Measurements from ENCODE around the gene PCSK5.
"Not testable (repeated sequence)": the region's sequence is repeated elsewhere in the genome, so short reads cannot be mapped to it uniquely, and the experiment has no call there.

Gene PCSK5

GRCh38 chr9:76323490-76323889 is 433.0 kb downstream of the PCSK5 start:
- ChIA-PET CTCF (no interaction called here), POLR2A (no interaction called here)
- no peak for TF ChIP-seq CTCF (IDR thresholded peaks at IDR 0.05; ENCODE audit: insufficient read depth, low read length, missing control alignments)
- no peak for DNase-seq (ENCODE audit: low read depth, low spot score)
- H3K4me3 ChIP-seq (ENCODE audit: low read depth, low read length) = no peak overlapping the region

- DNase-seq (ENCODE audit: low read depth, low spot score); H3K4me3 ChIP-seq (ENCODE audit: low read depth, low read length); POLR2A ChIA-PET: not testable (repeated sequence)
- CTCF ChIA-PET = interaction anchor here (0.6 kb wide), 1 partner anchor 1721 kb away, joined by 3 read pairs; no protein-coding TSS in a partner anchor
Observed at GRCh38 chr9:76324030-76324429, 433.6 kb downstream of the PCSK5 start.

- no peak for TF ChIP-seq CTCF (IDR thresholded peaks at IDR 0.05; ENCODE audit: insufficient read depth, low read length, missing control alignments)
- no peak for DNase-seq (ENCODE audit: low read depth, low spot score)
- CTCF ChIA-PET = no interaction called here
- H3K4me3 ChIP-seq (ENCODE audit: low read depth, low read length) = no peak overlapping the region
- POLR2A ChIA-PET = no interaction called here
Observed at GRCh38 chr9:76330034-76330433, 439.6 kb downstream of the PCSK5 start.

- no peak for TF ChIP-seq CTCF (IDR thresholded peaks at IDR 0.05; ENCODE audit: insufficient read depth, low read length, missing control alignments)
- ChIA-PET CTCF (no interaction called here), POLR2A (no interaction called here)
- DNase-seq (ENCODE audit: low read depth, low spot score) = no peak
- H3K4me3 ChIP-seq (ENCODE audit: low read depth, low read length) = no peak overlapping the region
Observed at GRCh38 chr9:76333388-76333787, 442.9 kb downstream of the PCSK5 start.

- DNase-seq (ENCODE audit: low read depth, low spot score) = no peak
- TF ChIP-seq CTCF (IDR thresholded peaks at IDR 0.05; ENCODE audit: insufficient read depth, low read length, missing control alignments) = no peak
- no peak overlapping the region for H3K4me3 ChIP-seq (ENCODE audit: low read depth, low read length)
- ChIA-PET POLR2A (no interaction called here), CTCF (no interaction called here)
Observed at GRCh38 chr9:76333964-76334363, 443.5 kb downstream of the PCSK5 start.

GRCh38 chr9:76336027-76336426 is 445.6 kb downstream of the PCSK5 start:
- TF ChIP-seq CTCF (IDR thresholded peaks at IDR 0.05; ENCODE audit: insufficient read depth, low read length, missing control alignments) = no peak
- POLR2A ChIA-PET = no interaction called here
- no peak overlapping the region for H3K4me3 ChIP-seq (ENCODE audit: low read depth, low read length)
- DNase-seq (ENCODE audit: low read depth, low spot score) = no peak
- CTCF ChIA-PET = interaction anchor here (0.6 to 0.9 kb wide), 2 partner anchors 13 to 378 kb away, joined by 3 read pairs; no protein-coding TSS in a partner anchor

- POLR2A ChIA-PET = interaction anchor here (0.6 to 0.7 kb wide), 2 partner anchors 24 to 374 kb away, joined by 4 read pairs; no protein-coding TSS in a partner anchor
- CTCF ChIA-PET = interaction anchor here (0.6 kb wide), 1 partner anchor 36 kb away, joined by 4 read pairs; no protein-coding TSS in a partner anchor
Observed at GRCh38 chr9:76338418-76338817, 447.9 kb downstream of the PCSK5 start.

More at GRCh38 chr9:76338418-76338817, 447.9 kb downstream of the PCSK5 start:
- DNase-seq (ENCODE audit: low read depth, low spot score) = no peak
- no peak overlapping the region for H3K4me3 ChIP-seq (ENCODE audit: low read depth, low read length)
- TF ChIP-seq CTCF (IDR thresholded peaks at IDR 0.05; ENCODE audit: insufficient read depth, low read length, missing control alignments) = no peak

Measured in AG04449 (cell line).